ENCODE results near the gene SARDH.
A peak's percentile ranks its signal among the peaks of the same experiment; 100 is the strongest.

SARDH gene

DNA sequence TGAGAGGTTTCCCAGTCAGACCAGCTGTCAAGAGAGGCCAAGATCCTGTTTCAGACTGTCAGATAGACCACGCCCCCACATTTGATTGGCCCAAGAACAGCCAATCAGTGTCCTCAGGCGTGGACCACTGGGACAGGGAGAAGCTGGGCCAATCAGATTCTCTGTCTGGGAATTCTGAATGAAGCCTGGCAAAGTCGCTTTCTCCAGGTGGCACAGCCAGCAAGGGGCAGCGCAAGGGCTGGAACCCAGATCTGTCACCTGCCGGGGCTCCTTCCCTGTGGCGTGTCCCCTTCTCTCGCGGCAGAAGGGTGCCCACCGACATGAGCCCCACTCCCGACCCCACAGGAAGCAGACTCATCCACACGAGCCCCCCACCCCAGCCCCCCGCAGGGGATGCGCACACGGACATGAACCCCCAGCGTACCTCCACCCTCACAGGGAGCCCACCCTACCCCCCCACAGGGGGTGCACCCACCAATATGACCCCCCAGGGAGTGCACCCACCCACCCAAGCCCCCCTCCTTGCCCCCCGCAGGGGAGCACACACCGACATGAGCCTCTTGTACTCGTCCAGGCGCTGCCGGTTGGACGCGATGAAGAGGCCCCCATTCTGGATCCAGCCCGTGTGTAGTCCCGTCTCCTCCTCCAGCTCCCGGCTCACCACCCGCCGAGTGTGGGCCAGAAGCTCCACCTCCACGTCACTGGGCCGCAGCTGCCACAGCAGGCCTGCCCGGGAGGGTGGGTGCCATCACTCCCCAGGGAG, 6.1 kb downstream of the SARDH start:
- peak; percentile 93 for DNase-seq

DNA sequence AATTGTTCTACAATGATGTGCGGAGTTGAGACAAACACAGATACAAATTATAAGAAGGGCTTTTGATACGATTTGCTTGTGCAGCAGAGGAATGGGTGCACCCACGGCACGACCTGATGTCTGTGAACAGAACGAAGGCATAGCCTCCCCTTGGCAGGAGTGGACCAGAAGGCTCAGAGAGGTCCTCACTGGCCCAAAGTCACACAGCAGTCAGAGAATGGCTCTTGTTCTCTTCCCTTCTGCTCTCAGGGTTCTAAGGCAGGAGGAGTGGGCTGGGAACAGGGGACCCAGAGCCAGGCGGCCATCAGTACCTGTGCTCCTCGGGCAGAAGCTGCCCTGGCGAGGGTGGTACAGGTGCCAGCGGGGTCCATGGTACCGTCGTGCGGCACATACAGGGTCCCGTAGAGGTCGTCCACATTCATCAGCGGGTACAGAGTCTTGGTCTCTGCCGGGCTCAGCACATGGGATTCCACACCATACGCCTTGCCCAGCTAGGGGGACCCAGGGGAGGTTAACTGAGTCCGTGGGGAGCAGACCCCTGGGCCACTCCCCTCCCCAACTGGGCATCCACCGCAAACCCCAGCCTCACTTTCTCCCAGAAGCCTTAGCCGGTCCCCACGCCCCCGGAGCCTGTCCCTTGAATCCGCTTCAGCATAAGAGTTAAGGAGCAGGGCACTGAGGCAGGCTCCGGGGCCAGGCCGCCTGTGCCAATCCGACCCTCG, 7.0 kb downstream of the SARDH start:
- DNase-seq = peak in 1 of 2 experiments; percentile 16

DNA sequence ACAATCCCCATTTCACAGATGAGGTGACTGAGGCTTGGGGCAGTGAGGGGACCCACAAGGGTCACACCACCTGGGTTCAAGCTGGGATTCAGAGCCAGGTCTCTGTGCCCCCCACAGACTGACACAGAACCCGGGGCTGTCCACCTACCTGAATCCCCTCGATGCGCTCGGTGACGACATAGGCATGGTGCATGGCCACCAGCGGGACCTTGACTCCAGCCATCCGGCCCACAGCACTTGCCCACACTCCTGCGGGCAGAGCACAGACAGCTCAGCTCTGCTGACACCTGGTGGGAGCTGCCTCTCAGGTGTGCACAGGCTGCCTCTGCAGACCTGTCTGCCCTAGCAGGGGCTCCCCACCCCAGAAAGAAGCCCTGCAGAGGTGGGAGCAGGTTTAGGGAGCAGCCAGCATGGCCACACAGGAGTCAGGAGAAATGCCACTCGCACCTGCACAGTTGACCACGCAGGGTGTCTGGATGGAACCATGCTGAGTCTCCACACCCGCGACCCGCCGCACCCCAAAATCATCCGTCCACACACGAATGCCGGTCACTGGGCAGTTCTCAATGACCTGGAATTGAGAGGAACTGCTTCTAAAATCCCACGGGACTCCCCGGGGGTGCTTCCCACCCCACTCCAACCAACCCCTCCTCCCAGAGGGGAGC, 8.4 kb downstream of the SARDH start:
- no peak for DNase-seq

DNA sequence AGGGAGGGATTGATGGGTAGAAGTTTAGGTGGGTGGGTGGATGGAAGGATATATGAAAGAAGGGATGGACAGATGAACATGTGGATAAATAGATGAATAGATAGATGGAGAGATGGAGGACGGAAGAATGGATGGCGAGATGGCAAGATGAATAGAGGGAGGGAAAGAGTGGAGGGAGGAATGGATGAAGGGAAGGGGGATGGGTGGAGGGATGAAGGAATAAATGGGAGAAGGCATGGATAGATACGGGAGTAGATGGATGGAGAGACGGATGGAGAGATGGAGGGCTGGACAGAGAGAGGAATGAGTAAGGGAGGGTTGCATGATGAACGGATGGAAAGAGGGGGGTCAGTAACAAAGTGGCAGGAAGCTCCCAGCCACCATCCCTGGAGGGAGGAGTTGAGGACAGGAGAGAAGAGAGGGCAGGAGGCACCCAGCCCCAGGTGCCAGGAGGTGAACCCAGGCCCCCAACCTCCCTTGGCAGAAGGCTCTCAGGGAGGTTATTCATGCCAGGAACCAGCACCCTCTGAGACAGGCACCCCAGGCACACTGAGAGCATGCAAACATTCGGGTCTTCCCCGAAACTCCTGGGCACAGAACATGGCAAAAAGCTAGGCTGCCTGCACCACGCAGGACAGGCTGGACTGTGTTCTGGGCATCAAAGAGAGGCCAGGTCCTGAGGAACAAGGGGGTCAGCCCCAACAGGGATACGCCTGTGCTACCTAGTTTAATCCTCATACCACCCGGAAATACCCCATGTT, 9.1 kb downstream of the SARDH start:
- no peak for DNase-seq

DNA sequence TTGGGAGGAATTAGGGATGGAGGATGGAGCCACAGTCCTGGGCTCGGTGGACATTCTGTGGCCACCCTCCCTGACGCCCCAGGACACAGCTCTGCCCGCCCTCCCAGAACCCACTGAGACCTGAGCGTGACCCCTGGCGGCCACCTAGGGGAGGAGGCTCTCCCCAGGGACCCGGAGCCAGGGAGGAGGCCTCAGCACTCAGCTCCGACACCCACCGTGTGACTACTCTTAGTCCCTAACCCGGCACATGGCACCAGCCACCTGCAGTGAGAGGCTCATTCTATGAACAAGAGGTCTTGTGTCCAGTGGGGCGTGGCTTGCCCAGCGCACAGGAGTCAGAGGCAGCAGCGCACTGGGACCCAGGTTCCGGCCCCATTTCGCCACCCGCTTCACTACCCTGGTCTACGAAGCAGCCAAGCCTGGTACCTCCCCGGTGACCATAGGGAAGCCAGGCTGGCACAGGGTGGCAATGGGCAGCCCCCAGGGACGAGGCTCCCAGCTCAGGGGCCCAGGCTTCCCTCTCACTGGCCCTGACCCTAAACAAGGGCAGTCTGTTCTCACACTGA, 10.2 kb downstream of the SARDH start:
- DNase-seq = no peak

DNA sequence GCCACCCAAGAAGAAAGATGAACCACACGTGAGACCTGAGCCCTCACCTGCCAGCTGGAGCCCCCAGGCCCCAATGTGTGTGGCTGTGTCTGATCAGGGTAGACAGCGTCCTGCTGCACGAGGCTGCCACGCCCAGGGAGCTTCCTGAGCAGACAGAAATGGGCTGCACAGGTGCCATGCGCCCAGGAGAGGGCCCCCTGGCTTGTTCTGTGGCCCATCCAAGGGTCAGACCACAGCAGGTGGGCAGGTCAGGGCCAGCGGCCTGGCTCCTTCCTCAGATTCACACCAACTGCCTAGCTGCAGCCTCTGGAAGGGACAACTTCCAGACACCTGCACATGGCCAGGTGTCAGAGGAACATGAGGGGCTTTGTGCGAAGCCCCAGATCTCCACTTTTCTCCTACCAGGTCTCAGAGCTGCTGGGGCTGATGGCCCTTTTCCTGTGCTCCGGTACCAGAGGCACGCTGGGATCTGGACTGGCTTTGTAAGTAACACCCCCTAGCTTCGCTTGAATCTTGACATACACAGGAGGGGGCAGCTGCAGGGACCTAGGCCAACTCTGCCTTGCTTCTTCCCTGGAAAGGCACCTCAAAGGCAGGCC, 10.8 kb downstream of the SARDH start:
- no peak for DNase-seq

DNA sequence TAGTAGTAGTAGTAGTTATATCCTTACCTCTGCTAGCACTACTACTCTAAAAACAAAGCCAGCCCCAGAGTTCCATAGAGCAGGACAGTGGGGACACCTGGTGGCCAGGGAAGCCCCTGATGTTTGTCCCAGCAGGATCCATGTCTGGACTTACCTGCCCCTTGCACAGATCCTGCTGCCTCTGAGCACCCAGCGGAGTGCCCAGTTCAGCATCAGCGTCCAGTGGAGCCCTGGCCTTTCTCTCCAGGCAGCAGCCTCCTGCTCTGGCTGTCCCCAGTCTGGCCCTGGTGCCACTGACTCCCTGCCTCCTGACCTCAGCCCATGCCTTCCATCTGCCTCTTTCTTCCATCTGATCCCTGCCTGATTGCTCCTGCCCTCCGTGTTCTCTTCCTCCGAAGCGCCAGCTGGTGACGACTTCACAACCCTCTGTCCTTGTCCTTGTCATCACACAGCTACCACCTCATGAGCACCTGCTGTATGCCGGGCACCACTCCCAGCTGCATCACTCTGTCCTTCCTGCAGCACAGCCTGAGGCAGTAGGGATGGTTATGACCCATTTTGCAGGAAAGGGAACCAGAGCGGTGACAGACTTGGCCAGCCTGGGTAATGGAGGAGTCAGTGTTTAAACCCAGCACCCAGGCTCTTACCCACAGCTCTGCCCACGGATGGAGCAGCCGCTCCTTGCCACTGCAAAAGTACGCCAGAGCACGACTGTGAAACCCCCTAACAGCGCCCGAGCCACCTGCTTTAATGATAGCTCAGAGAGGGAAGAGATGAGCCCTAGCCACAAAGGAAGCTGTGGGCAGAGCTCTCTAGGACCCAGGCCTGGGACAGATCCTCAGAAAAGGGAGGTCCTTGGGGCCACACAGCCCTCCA, 11.5 kb downstream of the SARDH start:
- DNase-seq = peak in 1 of 2 experiments; percentile 47

DNA sequence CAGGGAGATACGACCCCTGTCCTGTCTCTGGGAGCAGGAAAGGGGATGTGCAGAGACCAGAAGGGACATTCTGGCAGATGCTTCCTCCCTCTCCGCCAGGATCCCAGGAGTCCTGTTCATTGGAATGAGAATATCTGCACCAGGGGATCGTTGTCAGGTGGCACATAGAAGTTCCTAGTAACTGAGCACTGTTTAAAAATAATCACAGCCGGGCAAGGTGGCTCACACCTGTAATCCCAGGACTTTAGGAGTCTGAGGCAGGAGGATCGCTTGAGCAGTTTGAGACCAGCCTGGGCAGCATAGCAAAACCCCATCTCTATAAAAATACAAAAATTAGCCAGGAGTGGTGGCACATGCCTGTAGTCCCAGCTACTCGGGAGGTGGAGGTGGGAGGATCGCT, 12.3 kb downstream of the SARDH start:
- no peak for DNase-seq

DNA sequence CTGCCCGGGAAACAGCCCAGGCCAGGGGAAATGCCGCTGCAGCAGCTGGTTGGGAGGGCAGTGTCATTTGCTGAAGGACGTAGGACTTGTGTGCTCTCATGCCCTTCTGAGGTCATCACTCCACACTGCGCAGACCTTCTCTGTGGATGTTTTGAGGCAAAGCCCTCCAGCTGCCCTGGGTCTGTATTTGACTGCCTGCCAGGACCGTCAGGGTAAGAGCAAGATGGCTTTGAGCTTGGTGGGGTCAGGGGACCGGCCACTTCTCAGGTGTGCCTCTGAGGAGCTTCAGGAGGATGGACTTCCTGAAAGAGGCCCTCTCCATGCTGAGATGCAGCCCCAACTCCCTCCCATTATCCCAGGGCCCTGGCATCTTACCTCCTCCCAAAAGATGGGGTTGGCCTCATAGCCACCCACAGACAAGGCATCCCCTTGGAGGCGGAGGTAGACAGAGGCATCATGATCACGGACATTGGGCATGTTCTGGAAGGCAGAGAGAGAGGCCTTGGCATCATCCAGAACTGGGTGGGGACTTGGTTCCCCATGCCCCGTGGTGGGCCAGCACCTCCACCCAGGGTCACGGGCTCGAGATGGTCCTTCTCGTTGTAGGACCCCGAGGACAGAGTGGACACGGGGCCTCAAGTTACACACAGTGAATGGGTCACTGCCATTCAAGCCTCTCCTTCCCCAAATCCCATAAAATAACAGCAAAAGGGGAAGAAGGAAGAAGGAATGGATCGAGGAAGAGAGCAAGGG, 19.4 kb downstream of the SARDH start:
- DNase-seq = no peak

DNA sequence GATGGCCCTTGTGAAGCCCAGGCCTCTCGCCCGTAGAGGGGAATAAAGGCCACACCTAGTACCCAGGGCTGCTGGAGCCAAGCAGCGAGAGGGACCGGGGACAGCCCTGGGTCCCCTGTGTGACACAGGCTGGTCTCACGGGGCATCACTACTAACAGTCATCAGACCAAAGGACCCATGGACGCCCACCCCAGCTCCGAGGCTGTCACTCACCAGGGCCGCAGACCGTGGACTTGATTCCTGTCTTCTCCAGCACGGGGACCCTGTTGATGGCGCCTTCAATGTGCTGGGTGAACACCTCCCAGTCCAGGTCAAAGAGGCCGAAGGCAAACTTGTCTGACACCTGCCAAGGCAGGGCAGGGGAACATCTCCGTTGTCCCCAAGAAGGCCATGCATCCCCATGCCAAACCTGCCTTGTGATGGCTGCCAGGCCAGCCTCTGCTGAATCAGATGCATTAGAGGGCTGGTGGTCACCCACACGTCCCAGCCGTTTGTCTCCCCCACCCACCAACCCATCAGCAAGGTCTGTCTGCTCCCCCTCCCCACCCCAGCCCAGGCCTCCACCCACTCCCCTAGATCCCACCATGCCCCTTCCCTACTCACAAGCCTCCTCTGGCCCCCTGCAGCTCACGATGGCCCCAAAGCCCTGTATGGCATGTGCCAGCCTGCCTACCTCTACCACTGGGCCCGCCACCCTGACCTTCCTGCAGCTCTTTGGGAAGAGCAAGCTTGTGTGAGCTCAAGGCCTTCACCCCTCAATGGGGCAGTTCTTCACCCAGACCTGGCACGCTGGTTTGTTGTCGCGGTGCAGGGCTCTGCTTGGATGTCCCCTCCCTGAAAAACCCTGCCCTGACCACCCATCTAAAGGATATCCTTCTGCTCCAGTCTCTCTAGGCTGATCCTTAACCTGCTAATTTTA, 20.8 kb downstream of the SARDH start:
- no peak for DNase-seq

DNA sequence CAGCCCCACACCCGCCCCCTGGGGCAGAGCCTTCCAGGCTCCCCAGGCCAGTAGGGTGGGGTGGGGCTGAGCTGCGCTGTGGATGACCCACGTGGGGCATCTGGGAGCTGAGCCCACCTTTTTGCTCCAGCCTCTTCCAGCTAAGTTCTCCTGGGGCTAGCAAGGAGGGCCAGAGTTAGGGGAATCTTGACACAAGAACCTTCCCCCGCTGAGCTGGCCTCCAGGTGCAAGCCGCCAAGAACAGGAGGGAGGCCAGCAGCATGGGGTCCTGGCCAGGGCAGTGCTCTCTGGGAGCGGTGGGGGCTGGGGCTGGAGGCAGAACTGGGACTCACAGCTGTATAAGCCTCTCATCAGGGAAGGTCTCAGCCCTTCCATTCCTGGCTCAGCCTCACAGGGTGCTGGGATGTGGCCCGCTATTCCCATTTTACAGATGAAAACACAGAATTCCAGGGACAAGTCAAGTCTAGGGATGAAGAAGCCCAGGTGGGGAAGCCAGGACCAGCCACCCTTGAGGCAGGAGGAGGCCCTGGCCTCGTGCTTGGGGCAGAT, 21.5 kb downstream of the SARDH start:
- DNase-seq = no peak

DNA sequence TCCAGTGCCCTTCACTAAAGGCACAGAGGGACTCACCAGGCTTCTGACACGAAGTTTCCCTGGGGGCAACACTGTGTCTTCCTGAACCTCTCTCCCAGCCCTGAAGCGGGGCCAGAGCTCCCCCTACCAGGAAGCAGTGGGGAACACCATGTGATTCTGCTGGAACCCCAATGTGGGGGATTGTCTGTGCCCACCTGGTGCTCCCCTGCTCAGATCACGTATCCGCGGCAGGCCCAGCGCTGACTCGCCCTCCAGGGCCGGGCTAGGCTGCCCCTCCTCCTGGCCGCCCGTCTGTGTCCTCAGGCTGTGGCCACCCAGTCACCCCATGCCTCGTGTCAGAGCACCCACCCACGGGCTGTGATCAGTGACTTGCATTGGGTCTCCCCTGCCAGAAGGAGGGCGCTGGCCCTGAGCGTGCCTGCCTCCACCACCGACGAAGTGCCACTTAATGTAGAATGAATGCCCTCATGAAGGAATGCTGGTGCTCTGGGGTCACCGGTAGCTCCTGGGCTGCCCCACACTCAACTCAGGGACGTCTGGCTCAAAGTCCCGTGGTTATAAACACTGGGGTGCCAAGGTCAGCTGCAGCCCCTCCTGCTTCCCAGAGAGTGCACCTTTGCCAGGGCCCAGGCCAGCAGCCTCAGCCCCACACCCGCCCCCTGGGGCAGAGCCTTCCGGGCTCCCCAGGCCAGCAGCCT, 22.1 kb downstream of the SARDH start:
- DNase-seq = no peak

DNA sequence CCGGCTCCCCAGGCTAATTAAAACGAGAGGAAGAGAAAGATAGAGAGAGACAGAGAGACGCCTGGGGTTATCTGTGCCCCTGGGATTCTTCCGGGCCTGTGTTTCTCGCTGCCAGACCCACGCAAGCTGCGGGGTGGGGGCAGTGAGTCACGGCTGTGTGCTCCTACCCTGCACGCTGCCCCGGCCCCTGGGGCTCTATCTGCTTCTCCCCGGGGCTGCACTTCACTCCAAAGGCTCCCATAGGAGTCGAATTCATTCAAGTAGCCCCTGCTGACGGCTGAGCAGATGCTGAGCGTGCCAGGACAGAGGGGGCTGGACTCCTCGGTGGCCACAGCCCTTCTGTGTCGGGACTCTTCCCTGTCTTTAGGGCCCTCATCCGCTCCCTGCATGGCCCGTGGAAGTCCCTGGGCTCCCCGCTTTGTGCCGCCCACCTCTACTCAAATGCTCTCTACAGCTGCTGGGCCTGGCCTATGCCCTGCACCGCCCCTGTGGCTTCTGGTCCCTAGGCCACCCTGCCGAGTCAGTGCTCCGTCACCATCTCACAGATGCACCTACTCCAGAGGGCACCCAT, 22.8 kb downstream of the SARDH start:
- DNase-seq = no peak

DNA sequence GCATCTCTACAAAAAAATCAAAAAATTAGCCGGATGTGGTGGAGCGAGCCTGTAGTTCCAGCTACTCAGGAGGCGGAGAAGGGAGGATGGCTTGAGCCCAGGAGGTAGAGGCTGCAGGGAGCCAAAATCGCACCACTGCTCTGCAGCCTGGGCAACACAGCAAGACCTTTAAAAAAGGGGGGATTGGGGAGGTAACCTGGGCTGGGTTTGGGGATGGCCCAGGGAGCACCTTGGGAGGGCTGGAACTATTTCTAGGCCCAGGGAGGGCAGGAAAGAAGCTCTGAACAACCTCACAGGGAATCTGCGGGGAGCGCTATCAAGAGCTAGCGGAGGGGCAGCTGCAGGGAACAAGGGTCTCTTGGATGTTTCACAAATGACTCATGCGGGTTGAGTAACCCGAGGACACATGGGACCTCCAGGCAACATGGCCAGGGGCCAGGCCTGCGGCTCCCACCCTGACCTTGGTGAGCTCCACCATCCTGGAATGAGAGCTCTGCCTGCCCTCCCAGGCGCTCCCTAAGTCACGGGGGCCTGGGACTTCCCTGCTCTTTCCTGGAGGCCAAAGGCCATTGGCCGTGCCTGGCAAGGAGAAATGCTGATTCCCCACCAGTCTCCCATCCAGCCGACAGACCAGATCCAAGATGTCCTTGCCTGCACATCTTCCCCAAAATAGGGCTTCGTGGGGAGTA, 23.4 kb downstream of the SARDH start:
- DNase-seq = no peak

DNA sequence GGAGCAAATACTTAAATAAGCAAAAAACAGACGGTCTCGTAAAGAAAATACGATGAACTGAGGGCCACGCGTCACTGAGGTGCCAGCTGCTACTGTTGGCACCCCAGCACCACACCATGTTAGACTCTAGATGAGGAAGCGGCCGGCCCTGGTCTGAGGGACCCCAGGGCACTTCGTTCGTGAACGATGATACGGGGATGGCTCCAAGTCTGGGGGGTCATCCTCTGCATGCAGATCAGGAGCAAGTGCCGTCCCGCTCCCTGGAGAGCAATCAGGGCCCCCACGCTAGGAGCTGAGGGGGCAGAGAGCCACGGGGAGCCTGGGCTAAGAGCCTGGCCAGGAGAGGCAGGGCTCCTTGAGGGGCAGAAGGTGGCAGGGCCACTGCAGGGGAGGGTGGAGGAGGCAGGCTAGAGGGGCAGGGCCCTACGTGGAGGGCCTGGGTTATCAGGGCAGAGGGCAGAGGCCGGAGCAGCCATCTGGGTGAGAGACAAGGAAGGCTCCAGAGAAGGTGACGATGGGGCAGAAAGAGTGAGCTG, 24.1 kb downstream of the SARDH start:
- DNase-seq = no peak

DNA sequence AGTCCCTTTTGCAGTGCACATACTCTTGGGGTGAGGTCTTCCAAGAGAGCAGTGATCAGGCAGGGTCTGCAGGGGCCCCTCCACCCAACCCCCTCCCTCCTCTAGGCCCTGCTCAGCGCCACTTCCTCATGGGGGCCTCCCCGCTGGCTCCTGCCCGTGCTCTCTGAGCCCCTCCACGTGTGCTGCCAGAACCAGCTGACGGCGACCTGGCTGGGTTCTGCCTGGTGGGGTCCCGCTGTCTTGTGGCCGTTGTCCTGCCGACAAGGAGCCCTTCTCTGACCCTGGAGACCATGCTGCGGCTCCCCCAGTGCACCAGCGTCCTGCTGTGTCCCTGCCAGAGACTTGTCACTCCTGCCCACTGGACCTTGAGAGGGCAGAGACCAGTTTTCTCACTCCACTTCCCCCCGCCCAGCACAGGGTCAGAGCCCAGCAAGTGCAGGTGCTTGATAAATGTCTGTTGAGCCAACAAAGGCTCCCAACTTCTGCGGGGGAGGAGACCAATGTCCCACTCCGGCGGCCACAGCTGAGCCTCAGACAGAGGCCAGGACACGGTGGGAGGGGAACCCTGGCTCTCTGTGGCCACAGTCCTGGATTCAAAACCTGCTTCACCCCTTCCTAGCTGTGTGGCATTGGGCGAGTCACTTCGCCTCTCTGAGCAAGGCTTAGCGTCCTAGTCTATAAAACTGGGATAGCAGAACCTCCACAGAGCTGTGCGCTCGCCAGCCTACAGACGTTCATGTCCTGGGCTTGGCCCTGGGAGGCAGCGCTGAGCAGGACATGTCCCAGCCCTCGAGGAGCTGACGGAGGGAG, 24.8 kb downstream of the SARDH start:
- no peak for DNase-seq
